Lung (tissue), 12 donors: Measurements from ENCODE around the gene SLC35E2B. TPM values are rescaled to one million over a fixed set of nuclear protein-coding genes. Genes with fewer than 3 reads are reported as not detected.
A peak's percentile ranks its signal among the peaks of the same experiment; 100 is the strongest.
"Not testable (repeated sequence)": the region's sequence is repeated elsewhere in the genome, so short reads cannot be mapped to it uniquely, and the experiment has no call there.

Experiments used
- ATAC-seq: fragments of 200-7000 bp; cut with Tn5 transposase; one replicate; pipeline ENCODE4 v1.9.1; 2020; ENCODE audit warnings: moderate number of reproducible peaks; ENCODE audit not compliant: insufficient read depth, low FRiP score
- DNase-seq, 3 donors: peaks; one replicate each; pipeline ENCODE4 v3.0.0-alpha.2; 2013 to 2017
- H3K27ac ChIP-seq, 2 donors: one replicate each; pipeline ENCODE4 v1.5.1; 2013; ENCODE audit warnings: mild to moderate bottlenecking in 2 of 2, moderate library complexity in 2 of 2, control low read depth in 1 of 2, inconsistent platforms in 1 of 2, low read depth in 1 of 2, low read length in 1 of 2
- H3K27me3 ChIP-seq, 3 donors: one replicate each; pipeline ENCODE4 v1.5.1; 2013; ENCODE audit warnings: low read length in 2 of 3; ENCODE audit not compliant: control insufficient read depth in 3 of 3, insufficient read depth in 3 of 3
- H3K36me3 ChIP-seq, 4 donors: one replicate each; pipeline ENCODE4 v1.5.1; 2013; ENCODE audit warnings: low read length in 4 of 4, mild to moderate bottlenecking in 1 of 4, moderate library complexity in 1 of 4; ENCODE audit not compliant: control insufficient read depth in 4 of 4, insufficient read depth in 4 of 4
- H3K4me1 ChIP-seq, 5 donors: one replicate each; pipeline ENCODE4 v1.5.1; 2013; ENCODE audit warnings: low read length in 5 of 5, mild to moderate bottlenecking in 2 of 5, moderate library complexity in 1 of 5; ENCODE audit not compliant: control insufficient read depth in 5 of 5, insufficient read depth in 5 of 5
- H3K4me3 ChIP-seq: one replicate; pipeline ENCODE4 v1.5.1; 2013; ENCODE audit warnings: mild to moderate bottlenecking, control low read depth, moderate library complexity
- H3K9ac ChIP-seq, 2 donors: one replicate each; pipeline ENCODE4 v1.5.1; 2013; ENCODE audit warnings: low read length in 2 of 2, control low read depth in 1 of 2; ENCODE audit not compliant: insufficient read depth in 1 of 2
- H3K9me3 ChIP-seq, 4 donors: one replicate each; pipeline ENCODE4 v1.5.1; 2013; ENCODE audit warnings: low read length in 3 of 4, mild to moderate bottlenecking in 1 of 4, moderate library complexity in 1 of 4; ENCODE audit not compliant: control insufficient read depth in 4 of 4, insufficient read depth in 3 of 4
- CTCF ChIP-seq: IDR thresholded peaks from 2 replicates; pipeline ENCODE4 v1.5.1; 2012; ENCODE audit warnings: mild to moderate bottlenecking; ENCODE audit errors: control extremely low read depth, extremely low read depth
- WGBS, 2 donors: extraction: QIAGEN DNeasy Blood & Tissue Kit; methylation state at CpG; one replicate each; pipeline ENCODE4 v1.1.7; 2013; 5-methylcytosine and 5-hydroxymethylcytosine counted together
- polyA plus RNA-seq, 2 donors: library from polyadenylated mRNA; stranded (reverse); fragments of 200-250 nt; gene quantifications; one replicate each; pipeline ENCODE4 v1.2.1, GENCODE V29; 2013
- total RNA-seq, 2 donors: library from RNA; depleted of rRNA in 1 of 2; stranded (reverse); fragments of >200 nt in 1 of 2; gene quantifications; one replicate each; pipeline ENCODE4 v1.2.1, GENCODE V29; 2014 to 2021
- donor health status: control.
- donor health status: control.
- donor health status: Bipolar disorder and iron deficiency.
- donor health status: healthy.
- donor health status: DM: yes; HTN: yes; CAD: no.

The SLC35E2B gene
- total and polyA plus RNA-seq, 4 donors, result 19.1 to 45.9 (median 30.9) TPM

GRCh38 chr1:1664941-1665814 is 27.4 kb downstream of the SLC35E2B start:
- WGBS, 2 donors, result 92 to 94% methylated on average over 26 to 27 of the region's 27 CpGs
- Histone ChIP-seq H3K36me3 (peaks cover 3 to 25% (median 10%) of the 10 kb centered on the region in 4 donors), H3K27me3 (no peaks in the 10 kb centered on the region), H3K9ac (no peak overlapping the region), H3K4me3 (no peak overlapping the region), H3K27ac (no peak overlapping the region), H3K9me3 (no peaks in the 10 kb centered on the region), H3K4me1 (no peaks in the 10 kb centered on the region)
- no peak for TF ChIP-seq CTCF
- DNase-seq (no peak), ATAC-seq (no peak)

GRCh38 chr1:1664318-1664717 is 28.3 kb downstream of the SLC35E2B start:
- not testable (repeated sequence) for ATAC-seq, H3K9me3 ChIP-seq, H3K4me1 ChIP-seq, DNase-seq, H3K4me3 ChIP-seq, H3K27me3 ChIP-seq, H3K27ac ChIP-seq, H3K9ac ChIP-seq
- peaks cover 3 to 20% (median 8%) of the 10 kb centered on the region in 4 donors for H3K36me3 ChIP-seq
- WGBS, 2 donors, result 33 to 85% methylated on average over 1 to 7 of the region's 11 CpGs

GRCh38 chr1:1662830-1663560 is 29.6 kb downstream of the SLC35E2B start:
- H3K9ac ChIP-seq, H3K4me1 ChIP-seq, H3K4me3 ChIP-seq, H3K27me3 ChIP-seq, DNase-seq, H3K9me3 ChIP-seq, ATAC-seq: not testable (repeated sequence)
- Histone ChIP-seq H3K36me3 (peaks cover 3 to 19% (median 8%) of the 10 kb centered on the region in 4 donors), H3K27ac (peak overlapping the region in 1 of 2 donors; percentile 39)
- 51 to 59% methylated on average over 15 of the region's 15 CpGs for WGBS, 2 donors

GRCh38 chr1:1662392-1662791 is 30.2 kb downstream of the SLC35E2B start:
- H3K4me1 ChIP-seq, H3K9ac ChIP-seq, H3K9me3 ChIP-seq, DNase-seq, H3K4me3 ChIP-seq, ATAC-seq, H3K27me3 ChIP-seq: not testable (repeated sequence)
- 59 to 79% methylated on average over 5 to 9 of the region's 9 CpGs for WGBS, 2 donors
- Histone ChIP-seq H3K36me3 (peaks cover 3 to 19% (median 8%) of the 10 kb centered on the region in 4 donors), H3K27ac (peak overlapping the region in 1 of 2 donors; percentile 39)

- Histone ChIP-seq H3K36me3 (peaks cover 6 to 16% (median 9%) of the 10 kb centered on the region in 4 donors), H3K4me3 (peak within 1 kb of the TSS; percentile 76), H3K27ac (peak within 1 kb of the TSS; percentile 88 to 100), H3K9ac (peak within 1 kb of the TSS in 1 of 2 donors; percentile 72)
- H3K27me3 ChIP-seq, H3K4me1 ChIP-seq, H3K9me3 ChIP-seq: not testable (repeated sequence)
- WGBS, 2 donors, result 0% methylated on average over 58 to 71 of the region's 96 CpGs
- peak; percentile 97 to 98 (median 97) for DNase-seq
- peak; percentile 84 for ATAC-seq
These were observed 33.7 kb downstream of the SLC35E2B start, which contains the start of gene CDK11B for GRCh38 chr1:1658583-1659549. TSS of gene CDK11B (minus strand) at chr1:1659004. CDS start at chr1:1657485, 1,519 bp downstream.

GRCh38 chr1:1648265-1648664 is 44.3 kb downstream of the SLC35E2B start:
- not testable (repeated sequence) for H3K4me1 ChIP-seq, ATAC-seq, H3K4me3 ChIP-seq, H3K9ac ChIP-seq, H3K27ac ChIP-seq, H3K27me3 ChIP-seq, H3K9me3 ChIP-seq, DNase-seq
- WGBS, 2 donors, result 91% methylated on average over 11 of the region's 11 CpGs
- peaks cover 12 to 34% (median 21%) of the 10 kb centered on the region in 4 donors for H3K36me3 ChIP-seq
